Measurements from ENCODE around the gene MIA.

GRCh38 chr19:40806423-40807146 is 31.3 kb downstream of the MIA start:
- TF ChIP-seq CTCF (IDR thresholded peaks at IDR 0.05), result peak; percentile 75 to 96 (median 92)
- peak in 1 of 2 donors; percentile 29 for TF ChIP-seq POLR2A (IDR thresholded peaks at IDR 0.05)
- TF ChIP-seq EP300 (IDR thresholded peaks at IDR 0.05), result peak in 1 of 2 donors; percentile 88

Measured in tibial nerve (tissue), 4 donors.